ENCODE results near the gene DRAM2.
A peak's percentile ranks its signal among the peaks of the same experiment; 100 is the strongest.

Gene DRAM2

GRCh38 chr1:111127923-111128643 is 11.8 kb downstream of the DRAM2 start:
- TF ChIP-seq CTCF (IDR thresholded peaks at IDR 0.05; ENCODE audit: extremely low read depth, missing control alignments) = no peak
- DNase-seq (ENCODE audit: low spot score) = peak; percentile 54

DNA sequence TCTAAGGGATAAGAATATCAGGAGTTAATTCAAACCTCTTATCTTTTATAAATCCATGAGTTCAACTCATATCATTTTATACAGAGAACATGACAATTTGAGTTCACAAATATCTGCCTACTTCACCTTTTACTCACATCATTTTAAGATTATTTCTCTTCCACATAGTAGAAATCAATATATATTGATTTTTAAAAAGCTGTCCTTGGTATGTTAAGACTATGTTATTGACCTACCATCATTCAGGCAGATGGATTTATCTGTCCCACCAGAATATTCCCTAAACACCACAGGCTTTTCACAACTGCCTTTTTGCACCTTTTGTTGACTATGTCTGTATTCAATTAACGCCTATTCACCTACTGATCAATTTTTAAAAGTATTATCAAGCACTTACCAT is 13.5 kb downstream of the DRAM2 start:
- no peak for TF ChIP-seq CTCF (IDR thresholded peaks at IDR 0.05; ENCODE audit: extremely low read depth, missing control alignments)
- DNase-seq (ENCODE audit: low spot score) = no peak

- no peak for TF ChIP-seq CTCF (IDR thresholded peaks at IDR 0.05; ENCODE audit: extremely low read depth, missing control alignments)
- DNase-seq (ENCODE audit: low spot score) = no peak
Observed at GRCh38 chr1:111116496-111116895, 23.4 kb downstream of the DRAM2 start.

DNA sequence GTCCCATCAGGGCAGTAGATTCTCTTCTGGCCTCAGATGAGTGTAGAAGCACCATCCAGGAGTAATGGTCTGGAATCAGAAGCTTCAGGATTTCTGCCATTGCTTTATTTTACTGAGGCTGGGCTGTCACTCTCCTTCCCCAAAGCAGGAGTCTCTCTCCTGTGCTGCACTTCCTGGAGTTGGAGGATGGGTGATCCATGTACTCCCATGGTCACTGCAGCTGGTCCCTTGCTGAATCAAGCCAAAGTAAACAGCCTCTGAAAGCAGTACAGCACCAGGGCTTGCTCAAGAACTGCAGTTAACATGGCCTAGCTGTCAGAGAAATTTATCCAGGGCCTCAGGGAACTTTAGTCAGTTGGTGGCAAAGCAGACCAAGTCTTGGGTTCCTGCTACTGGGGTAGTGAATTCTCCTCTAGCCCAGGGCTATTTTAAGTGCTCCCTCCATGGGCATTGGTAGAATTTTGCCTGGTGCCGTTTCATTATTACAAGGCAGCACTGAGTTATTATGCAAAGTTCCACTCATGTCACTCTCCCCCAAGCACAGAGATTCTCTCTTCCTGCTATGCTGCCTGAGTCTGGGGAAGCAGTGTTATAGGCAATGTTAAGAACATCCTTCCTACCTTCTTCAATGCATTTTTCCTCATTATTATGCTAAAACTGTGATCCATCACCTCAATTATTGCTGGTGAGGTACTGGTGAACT is 29.5 kb downstream of the DRAM2 start:
- no peak for TF ChIP-seq CTCF (IDR thresholded peaks at IDR 0.05; ENCODE audit: extremely low read depth, missing control alignments)
- no peak for DNase-seq (ENCODE audit: low spot score)

DNA sequence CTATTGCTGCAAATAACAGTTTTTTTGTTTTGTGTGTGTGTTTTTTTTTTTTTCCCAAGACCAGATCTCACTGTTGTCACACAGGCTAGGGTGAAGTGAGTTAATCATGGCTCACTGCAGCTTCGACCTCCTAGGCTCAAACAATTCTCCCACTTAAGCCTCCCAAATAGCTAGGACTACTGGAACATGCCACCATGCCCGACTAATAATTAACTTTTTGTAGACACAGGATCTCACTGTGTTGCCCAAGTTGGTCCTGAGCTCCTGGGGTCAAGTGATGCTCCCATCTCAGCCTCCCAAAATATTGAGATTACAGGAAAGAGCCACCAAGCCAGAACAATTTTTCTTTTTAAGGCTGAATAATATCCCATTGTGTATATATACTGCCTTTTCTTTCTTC is 34.9 kb downstream of the DRAM2 start:
- TF ChIP-seq CTCF (IDR thresholded peaks at IDR 0.05; ENCODE audit: extremely low read depth, missing control alignments) = no peak
- DNase-seq (ENCODE audit: low spot score) = no peak

GRCh38 chr1:111101854-111102642 is 37.8 kb downstream of the DRAM2 start:
- DNase-seq (ENCODE audit: low spot score) = no peak
- TF ChIP-seq CTCF (IDR thresholded peaks at IDR 0.05; ENCODE audit: extremely low read depth, missing control alignments) = no peak

- DNase-seq (ENCODE audit: low spot score) = no peak
Observed at GRCh38 chr1:111099289-111099688, 40.6 kb downstream of the DRAM2 start.

More at GRCh38 chr1:111099289-111099688, 40.6 kb downstream of the DRAM2 start:
- TF ChIP-seq CTCF (IDR thresholded peaks at IDR 0.05; ENCODE audit: extremely low read depth, missing control alignments) = no peak

Measured in GM20000 (cell line).